HUES64 (cell line): ENCODE data around the gene RREB1.

Experiments used
- H3K27ac ChIP-seq: 2 replicates; pipeline ENCODE4 v1.7.0; 2013; ENCODE audit warnings: low read depth, low read length, inconsistent platforms
- H3K27me3 ChIP-seq: 2 replicates; pipeline ENCODE4 v1.6.1; 2013; ENCODE audit warnings: mild to moderate bottlenecking, low read length; ENCODE audit not compliant: insufficient read depth
- H3K36me3 ChIP-seq: 2 replicates; pipeline ENCODE4 v1.6.1; 2013; ENCODE audit warnings: mild to moderate bottlenecking, low read length; ENCODE audit not compliant: insufficient read depth
- H3K4me1 ChIP-seq: 2 replicates; pipeline ENCODE4 v1.6.1; 2013; ENCODE audit warnings: mild to moderate bottlenecking, low read length, moderate library complexity; ENCODE audit not compliant: insufficient read depth
- H3K4me3 ChIP-seq: 2 replicates; pipeline ENCODE4 v1.5.1; 2013; ENCODE audit warnings: mild to moderate bottlenecking, low read length, moderate library complexity
- H3K9ac ChIP-seq: 2 replicates; pipeline ENCODE4 v1.6.1; 2013; ENCODE audit warnings: mild to moderate bottlenecking, low read depth, low read length
- H3K9me3 ChIP-seq: 2 replicates; pipeline ENCODE4 v1.6.1; 2013; ENCODE audit warnings: low read depth, low read length; ENCODE audit not compliant: insufficient read depth
- WGBS: fragments of 150-250, 120-280 bp; methylation state at CpG from one replicate; pipeline ENCODE4 v1.1.7; 2013; ENCODE audit warnings: missing lambda C conversion rate; 5-methylcytosine and 5-hydroxymethylcytosine counted together

The RREB1 gene

DNA sequence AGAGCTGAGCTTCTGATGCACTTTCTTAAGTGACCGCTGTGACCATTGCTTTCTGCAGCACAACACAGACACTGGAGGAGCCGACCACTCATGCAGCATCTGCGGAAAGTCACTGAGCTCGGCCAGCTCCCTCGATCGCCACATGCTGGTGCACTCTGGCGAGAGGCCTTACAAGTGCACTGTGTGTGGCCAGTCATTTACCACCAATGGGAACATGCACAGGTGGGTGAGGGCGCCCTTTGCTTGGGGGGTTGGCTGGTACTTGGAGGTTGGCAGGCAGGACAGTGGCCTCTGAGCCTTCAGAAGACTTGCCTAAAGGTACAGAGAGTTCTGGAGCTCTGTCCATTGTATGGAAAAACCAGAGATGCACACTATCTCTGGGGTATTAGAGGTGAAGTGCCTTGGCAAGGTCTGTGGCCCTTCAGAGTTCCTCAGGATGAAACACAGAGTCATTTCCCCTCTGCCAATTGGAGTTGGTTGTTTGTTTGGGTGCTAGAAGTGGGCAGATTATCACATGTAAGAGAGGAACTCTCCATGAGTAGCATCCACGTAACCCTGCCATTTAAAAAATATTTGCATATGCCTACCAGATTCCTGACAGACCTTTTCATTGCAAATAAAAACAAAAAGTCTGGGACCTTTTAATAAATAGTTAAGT, 81.5 kb downstream of the RREB1 start:
- no peak overlapping the region for H3K4me3 ChIP-seq
- no peaks in the 10 kb centered on the region for H3K9me3 ChIP-seq
- H3K9ac ChIP-seq: no peak overlapping the region
- no peak overlapping the region for H3K27ac ChIP-seq
- no peaks in the 10 kb centered on the region for H3K27me3 ChIP-seq
- peaks cover 50% of the 10 kb centered on the region for H3K36me3 ChIP-seq
- 94% methylated on average over 8 of the region's 9 CpGs for WGBS
- H3K4me1 ChIP-seq: no peaks in the 10 kb centered on the region

DNA sequence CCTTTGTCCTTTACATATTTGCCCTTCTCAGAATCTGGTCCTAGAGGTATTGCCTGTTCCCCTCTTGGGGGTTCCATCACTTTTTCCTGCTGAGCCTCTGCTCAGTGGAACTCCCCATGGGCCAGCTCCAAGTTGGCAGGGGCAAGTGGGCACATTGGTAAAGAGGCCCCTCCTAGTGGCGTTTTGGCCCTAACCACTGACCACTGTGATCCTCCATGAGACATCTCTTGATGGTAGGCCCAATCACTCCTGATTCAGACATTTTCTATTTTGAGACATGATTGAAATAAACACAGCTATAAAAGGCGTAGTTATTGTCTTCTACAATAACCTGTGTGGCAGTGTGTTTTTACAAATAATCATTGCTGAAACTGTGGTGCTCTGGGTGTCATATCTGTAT, 83.0 kb downstream of the RREB1 start:
- WGBS: 89% methylated on average over 2 of the region's 2 CpGs
- Histone ChIP-seq H3K27ac (no peak overlapping the region), H3K4me1 (peaks cover 7% of the 10 kb centered on the region; the same call in 1 of the 2 replicates), H3K9ac (no peak overlapping the region), H3K36me3 (peaks cover 50% of the 10 kb centered on the region), H3K9me3 (no peaks in the 10 kb centered on the region), H3K27me3 (no peaks in the 10 kb centered on the region), H3K4me3 (no peak overlapping the region)

DNA sequence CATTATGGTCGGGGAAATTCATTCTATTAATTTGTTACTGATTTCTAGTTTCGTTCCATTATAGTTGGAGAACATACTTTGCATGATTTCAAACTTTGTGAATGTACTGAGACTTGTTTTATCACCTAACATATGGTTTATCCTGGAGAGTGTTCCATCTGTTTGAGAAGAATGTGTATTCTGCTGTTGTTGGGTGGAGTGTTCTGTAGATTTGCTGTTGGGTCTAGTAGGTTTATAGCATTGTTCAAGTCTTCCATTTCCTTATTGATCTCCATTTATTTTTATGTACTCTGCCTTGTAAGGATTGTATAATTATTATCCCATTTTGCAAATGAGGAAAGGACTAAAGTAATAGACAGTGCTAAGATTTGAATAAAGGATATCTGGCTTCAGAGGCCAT, 85.4 kb downstream of the RREB1 start:
- no peak overlapping the region for H3K9ac ChIP-seq
- H3K27me3 ChIP-seq: no peaks in the 10 kb centered on the region
- peaks cover 10% of the 10 kb centered on the region; the same call in 1 of the 2 replicates for H3K4me1 ChIP-seq
- H3K9me3 ChIP-seq: no peaks in the 10 kb centered on the region
- peaks cover 43% of the 10 kb centered on the region for H3K36me3 ChIP-seq
- 93% methylated on average over 2 of the region's 2 CpGs for WGBS
- H3K27ac ChIP-seq: no peak overlapping the region
- no peak overlapping the region for H3K4me3 ChIP-seq

DNA sequence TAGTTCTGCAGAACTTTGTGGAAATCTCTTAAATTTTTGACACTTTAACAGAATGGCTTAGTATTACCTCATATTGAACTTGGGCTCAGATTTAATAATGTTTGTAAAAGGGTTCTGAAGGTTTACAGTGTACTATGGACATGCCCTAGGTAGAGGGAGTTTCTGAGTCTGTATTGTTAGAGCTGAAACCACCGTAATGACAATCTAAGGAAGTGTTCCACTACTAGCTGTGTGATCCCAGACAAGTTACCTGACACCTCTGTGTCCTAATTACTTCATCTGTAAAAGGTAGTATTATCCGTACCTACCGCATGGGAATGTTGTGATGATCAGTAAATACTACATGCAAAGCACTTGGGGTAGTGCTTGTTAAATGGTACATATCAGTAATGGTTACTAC, 86.9 kb downstream of the RREB1 start:
- Histone ChIP-seq H3K9me3 (no peaks in the 10 kb centered on the region), H3K9ac (no peak overlapping the region), H3K4me1 (peaks cover 10% of the 10 kb centered on the region; the same call in 1 of the 2 replicates), H3K27me3 (no peaks in the 10 kb centered on the region), H3K4me3 (no peak overlapping the region), H3K27ac (no peak overlapping the region), H3K36me3 (peaks cover 29% of the 10 kb centered on the region)
- WGBS: 96% methylated on average over 3 of the region's 3 CpGs

GRCh38 chr6:7195339-7196018, 87.7 kb downstream of the RREB1 start:
- no peaks in the 10 kb centered on the region for H3K9me3 ChIP-seq
- peaks cover 20% of the 10 kb centered on the region for H3K36me3 ChIP-seq
- H3K9ac ChIP-seq: no peak overlapping the region
- H3K4me3 ChIP-seq: no peak overlapping the region
- H3K27ac ChIP-seq: no peak overlapping the region
- 90% methylated on average over 9 of the region's 9 CpGs for WGBS
- peaks cover 10% of the 10 kb centered on the region; the same call in 1 of the 2 replicates for H3K4me1 ChIP-seq
- no peaks in the 10 kb centered on the region for H3K27me3 ChIP-seq

DNA sequence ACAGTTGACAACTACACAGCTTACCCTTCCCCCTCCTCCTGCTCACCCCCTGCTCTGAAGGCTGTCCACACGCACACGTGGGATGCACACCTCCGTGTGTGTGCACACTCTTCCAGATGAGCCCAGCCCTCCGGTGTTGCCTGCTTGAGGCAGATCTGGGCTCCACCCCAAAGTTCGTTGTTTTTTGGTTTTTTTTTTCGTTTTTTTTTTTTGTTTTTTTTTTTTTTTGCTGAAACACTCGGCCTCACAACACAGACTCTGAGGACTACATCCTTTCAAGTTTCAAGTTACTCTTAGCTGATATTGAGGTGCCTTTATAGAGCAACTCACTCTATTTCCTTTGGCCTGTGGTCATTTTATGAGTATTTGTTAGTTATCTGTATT, 88.2 kb downstream of the RREB1 start:
- no peak overlapping the region for H3K27ac ChIP-seq

GRCh38 chr6:7196685-7197283, 89.0 kb downstream of the RREB1 start:
- Histone ChIP-seq H3K27me3 (no peaks in the 10 kb centered on the region), H3K4me1 (peaks cover 10% of the 10 kb centered on the region; the same call in 1 of the 2 replicates), H3K9ac (no peak overlapping the region), H3K9me3 (no peaks in the 10 kb centered on the region), H3K27ac (no peak overlapping the region), H3K36me3 (peaks cover 14% of the 10 kb centered on the region; the same call in 1 of the 2 replicates), H3K4me3 (no peak overlapping the region)
- WGBS: 91% methylated on average over 4 of the region's 4 CpGs

More for the DNA sequence above, 88.2 kb downstream of the RREB1 start:
- Histone ChIP-seq H3K36me3 (peaks cover 15% of the 10 kb centered on the region), H3K4me3 (no peak overlapping the region), H3K9ac (no peak overlapping the region), H3K9me3 (no peaks in the 10 kb centered on the region), H3K27me3 (no peaks in the 10 kb centered on the region), H3K4me1 (peaks cover 10% of the 10 kb centered on the region; the same call in 1 of the 2 replicates)
- 89% methylated on average over 6 of the region's 7 CpGs for WGBS

GRCh38 chr6:7197747-7198146, 90.0 kb downstream of the RREB1 start:
- Histone ChIP-seq H3K27ac (no peak overlapping the region), H3K4me1 (peaks cover 10% of the 10 kb centered on the region; the same call in 1 of the 2 replicates), H3K9ac (no peak overlapping the region), H3K27me3 (no peaks in the 10 kb centered on the region), H3K4me3 (no peak overlapping the region), H3K36me3 (peaks cover 15% of the 10 kb centered on the region; the same call in 1 of the 2 replicates), H3K9me3 (no peaks in the 10 kb centered on the region)
- WGBS: 91% methylated on average over 6 of the region's 6 CpGs

DNA sequence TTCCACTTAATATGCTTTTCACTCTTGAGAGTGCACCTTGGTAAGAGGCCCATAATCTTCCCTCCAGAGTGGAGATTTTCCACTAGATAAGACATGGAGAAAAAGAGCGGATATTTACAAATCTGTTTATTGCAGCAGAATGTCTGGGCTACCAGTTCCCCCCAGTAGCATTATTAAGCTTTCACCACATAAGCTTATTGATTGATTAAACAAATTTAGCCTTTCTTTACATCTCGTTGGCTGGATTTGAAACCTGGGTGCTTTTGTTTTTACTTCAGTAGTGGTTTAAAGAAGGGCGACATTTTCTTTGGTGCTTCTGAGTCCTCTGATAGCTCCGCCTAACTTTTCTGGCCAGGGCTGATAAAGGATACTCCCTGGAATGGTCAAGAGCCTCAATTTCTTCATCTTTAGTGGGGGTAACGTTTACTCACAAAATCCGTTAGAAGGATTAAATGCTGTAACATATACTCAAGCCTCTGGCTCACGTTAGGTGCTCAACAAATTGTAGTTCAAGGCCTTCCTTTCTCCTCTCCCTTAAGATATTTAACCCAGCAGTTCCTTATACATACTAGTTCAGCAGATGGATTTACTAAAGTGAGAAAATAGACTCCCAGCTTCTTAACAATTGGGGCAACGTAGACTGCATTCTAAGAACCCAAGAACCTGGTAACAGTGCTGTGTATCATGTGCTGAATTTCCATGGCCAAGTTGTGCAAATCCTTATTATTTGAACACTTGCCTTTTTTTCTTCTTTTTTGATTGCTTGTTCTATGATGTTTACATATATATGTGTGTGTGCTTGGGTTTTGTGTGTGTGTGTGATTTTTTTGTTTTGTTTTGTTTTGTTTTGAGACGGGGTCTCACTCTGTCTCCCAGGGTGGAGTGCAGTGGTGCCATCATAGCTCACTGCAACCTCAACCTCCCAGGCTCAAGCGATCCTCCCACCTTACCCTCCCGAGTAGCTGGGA, 91.4 kb downstream of the RREB1 start:
- H3K27ac ChIP-seq: no peak overlapping the region

DNA sequence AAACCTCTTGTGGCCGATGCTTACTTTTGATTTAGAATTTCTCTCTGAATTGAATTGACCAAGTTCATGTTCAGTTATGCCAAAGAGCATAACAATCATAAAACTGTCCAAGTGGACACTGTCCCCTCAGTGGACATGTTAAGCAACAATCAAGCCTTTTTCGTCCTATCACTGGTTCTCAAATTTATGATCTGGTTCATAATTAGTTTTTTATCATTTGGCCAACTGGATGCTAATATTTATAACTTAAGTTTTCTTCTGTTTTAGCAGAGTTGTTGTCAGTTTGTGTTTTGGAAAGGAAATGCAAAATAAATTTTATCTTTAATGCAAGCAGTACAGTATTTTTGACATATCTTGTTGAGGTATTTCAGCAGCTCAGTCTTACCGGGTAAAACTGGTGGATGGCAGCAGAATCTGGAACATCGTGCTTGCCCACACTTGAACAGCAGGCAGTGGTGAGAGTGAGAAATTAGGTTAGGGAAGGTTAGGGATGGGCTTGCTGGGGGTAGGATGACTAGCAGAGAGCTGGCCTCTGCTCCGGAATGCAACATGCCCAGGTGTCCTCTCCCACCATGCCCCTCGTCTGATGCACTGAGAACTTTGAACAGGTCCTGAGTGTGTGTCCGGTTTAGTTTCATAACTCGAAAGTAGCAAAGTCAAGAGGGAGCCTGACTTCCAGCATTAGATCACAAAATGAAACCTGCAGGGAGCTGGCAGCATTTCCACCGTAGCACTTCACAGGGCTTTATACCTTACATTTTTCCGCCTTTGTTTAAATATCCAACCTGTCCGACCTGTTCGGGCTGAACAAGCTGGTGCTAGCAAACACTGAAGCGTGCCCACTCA, 93.1 kb downstream of the RREB1 start:
- H3K36me3 ChIP-seq: peaks cover 9% of the 10 kb centered on the region; the same call in 1 of the 2 replicates
- no peak overlapping the region for H3K9ac ChIP-seq
- H3K27me3 ChIP-seq: no peaks in the 10 kb centered on the region
- H3K4me1 ChIP-seq: 0 out of 2 replicates have a peak, but pooled peaks cover 2% of the 10 kb centered on the region
- H3K9me3 ChIP-seq: no peaks in the 10 kb centered on the region
- 97% methylated on average over 12 of the region's 13 CpGs for WGBS
- no peak overlapping the region for H3K4me3 ChIP-seq
- no peak overlapping the region for H3K27ac ChIP-seq

More for the DNA sequence above, 91.4 kb downstream of the RREB1 start:
- Histone ChIP-seq H3K27me3 (no peaks in the 10 kb centered on the region), H3K9ac (no peak overlapping the region), H3K9me3 (no peaks in the 10 kb centered on the region), H3K4me3 (no peak overlapping the region), H3K4me1 (peaks cover 10% of the 10 kb centered on the region; the same call in 1 of the 2 replicates), H3K36me3 (peaks cover 9% of the 10 kb centered on the region; the same call in 1 of the 2 replicates)
- 93% methylated on average over 11 of the region's 11 CpGs for WGBS
